Chondrocyte (in vitro differentiated cells): ENCODE measurements around the gene ATP5MG. TPM values are rescaled to one million over a fixed set of nuclear protein-coding genes. Genes with fewer than 3 reads are reported as not detected.

ENCODE experiments used
- DNase-seq: peaks from one replicate; pipeline ENCODE4 v3.0.0; 2021; ENCODE audit warnings: mixed read lengths, low spot score
- H3K27ac Mint-ChIP-seq: one replicate; pipeline ENCODE4 v1.8.0; 2021; ENCODE audit warnings: mild to moderate bottlenecking, moderate library complexity, mixed read lengths; ENCODE audit not compliant: unreplicated experiment
- H3K27me3 Mint-ChIP-seq: 2 replicates; pipeline ENCODE4 v1.8.0; 2021; ENCODE audit warnings: low read depth, mixed read lengths
- H3K36me3 Mint-ChIP-seq: 2 replicates; pipeline ENCODE4 v1.8.0; 2021; ENCODE audit warnings: low read depth, mixed read lengths
- H3K4me1 Mint-ChIP-seq: 2 replicates; pipeline ENCODE4 v1.8.0; 2021; ENCODE audit warnings: low read depth, mild to moderate bottlenecking, mixed read lengths
- H3K4me3 Mint-ChIP-seq: one replicate; pipeline ENCODE4 v1.8.0; 2021; ENCODE audit warnings: mild to moderate bottlenecking, moderate library complexity, mixed read lengths; ENCODE audit not compliant: unreplicated experiment
- H3K9me3 Mint-ChIP-seq: 2 replicates; pipeline ENCODE4 v1.8.0; 2021; ENCODE audit warnings: low read depth, mixed read lengths
- total RNA-seq: library from RNA; stranded (reverse); gene quantifications from 3 replicates; pipeline ENCODE4 v1.2.1, GENCODE V29; 2021
- TF ChIP-seq, protein P1 (sequence below): fragments of 200-600 bp; sonication (generic); IDR thresholded peaks from 2 replicates; pipeline ENCODE4 v1.5.0; 2021; ENCODE audit warnings: antibody characterized with exemption, mild to moderate bottlenecking, moderate library complexity

ATP5MG gene
- total RNA-seq, 1 donor from 2014 or later = 107 TPM

DNA sequence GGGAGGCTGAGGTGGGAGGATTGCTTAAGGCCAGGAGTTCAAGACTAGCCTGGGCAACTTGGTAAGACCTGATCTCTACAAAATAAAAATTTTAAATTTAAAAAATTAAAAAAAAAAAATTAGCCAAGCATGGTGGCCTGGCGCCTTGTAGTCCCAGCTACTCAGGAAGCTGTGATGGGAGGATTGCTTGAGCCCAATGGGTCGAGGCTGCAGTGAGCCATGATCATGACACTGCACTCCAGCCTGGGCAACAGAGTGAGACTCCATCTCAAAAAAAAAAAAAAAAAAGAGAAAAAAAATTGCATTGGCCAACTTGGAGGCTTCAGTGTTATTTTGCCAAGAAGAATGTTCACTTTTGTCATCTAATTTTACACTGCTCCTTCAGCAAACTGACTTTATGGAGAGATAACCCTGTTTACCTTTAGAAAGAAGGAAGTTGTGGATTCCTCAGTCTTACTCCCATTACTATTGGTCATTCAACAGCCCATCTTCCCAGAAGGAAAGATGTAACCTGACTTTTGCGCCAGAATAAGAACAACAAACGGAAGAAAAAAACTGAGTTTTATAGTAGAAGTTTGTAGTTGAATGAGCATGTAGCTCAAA lies 48.0 kb downstream of the ATP5MG start:
- H3K4me1 Mint-ChIP-seq = peaks cover 35% of the 10 kb centered on the region
- no peaks in the 10 kb centered on the region for H3K27me3 Mint-ChIP-seq
- H3K4me3 Mint-ChIP-seq = no peak overlapping the region
- H3K36me3 Mint-ChIP-seq = peaks cover 2% of the 10 kb centered on the region
- DNase-seq = no peak
- H3K9me3 Mint-ChIP-seq = no peaks in the 10 kb centered on the region
- TF ChIP-seq, protein P1, sequence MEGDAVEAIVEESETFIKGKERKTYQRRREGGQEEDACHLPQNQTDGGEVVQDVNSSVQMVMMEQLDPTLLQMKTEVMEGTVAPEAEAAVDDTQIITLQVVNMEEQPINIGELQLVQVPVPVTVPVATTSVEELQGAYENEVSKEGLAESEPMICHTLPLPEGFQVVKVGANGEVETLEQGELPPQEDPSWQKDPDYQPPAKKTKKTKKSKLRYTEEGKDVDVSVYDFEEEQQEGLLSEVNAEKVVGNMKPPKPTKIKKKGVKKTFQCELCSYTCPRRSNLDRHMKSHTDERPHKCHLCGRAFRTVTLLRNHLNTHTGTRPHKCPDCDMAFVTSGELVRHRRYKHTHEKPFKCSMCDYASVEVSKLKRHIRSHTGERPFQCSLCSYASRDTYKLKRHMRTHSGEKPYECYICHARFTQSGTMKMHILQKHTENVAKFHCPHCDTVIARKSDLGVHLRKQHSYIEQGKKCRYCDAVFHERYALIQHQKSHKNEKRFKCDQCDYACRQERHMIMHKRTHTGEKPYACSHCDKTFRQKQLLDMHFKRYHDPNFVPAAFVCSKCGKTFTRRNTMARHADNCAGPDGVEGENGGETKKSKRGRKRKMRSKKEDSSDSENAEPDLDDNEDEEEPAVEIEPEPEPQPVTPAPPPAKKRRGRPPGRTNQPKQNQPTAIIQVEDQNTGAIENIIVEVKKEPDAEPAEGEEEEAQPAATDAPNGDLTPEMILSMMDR = no peak
- H3K27ac Mint-ChIP-seq = no peak overlapping the region

DNA sequence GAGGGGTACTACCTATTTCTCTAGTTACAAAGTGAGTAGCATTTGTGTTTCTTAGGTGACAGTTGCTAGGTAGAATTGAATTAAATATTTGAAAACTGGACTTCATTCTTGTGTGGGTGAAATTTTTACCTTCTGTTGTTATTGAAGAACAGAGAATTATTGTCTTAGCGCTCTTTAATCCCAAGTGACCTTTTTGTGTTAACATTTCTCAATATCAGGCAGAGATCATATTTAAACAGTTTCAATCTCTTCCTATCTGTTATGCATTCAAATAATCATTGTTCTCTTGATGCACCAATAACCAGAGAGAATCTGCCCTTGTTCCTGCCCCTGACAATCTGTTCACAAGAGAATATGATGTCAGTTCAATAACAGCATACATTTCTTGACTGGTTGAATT lies 49.0 kb downstream of the ATP5MG start:
- peak overlapping the region; percentile 23 for H3K27ac Mint-ChIP-seq
- H3K4me3 Mint-ChIP-seq = no peak overlapping the region
- H3K27me3 Mint-ChIP-seq = no peaks in the 10 kb centered on the region

More for the DNA sequence above, 49.0 kb downstream of the ATP5MG start:
- TF ChIP-seq, protein P1 = no peak
- DNase-seq = no peak
- Mint-ChIP-seq H3K36me3 (peaks cover 4% of the 10 kb centered on the region), H3K4me1 (peaks cover 35% of the 10 kb centered on the region), H3K9me3 (no peaks in the 10 kb centered on the region)

Other genes starting within 250 kb of the ATP5MG start
- gene SCN4B, start 248.8 kb upstream of the ATP5MG start, total RNA-seq = 0.28 to 0.42 TPM in 2 of 3 replicates, not detected in the other
- 0.12 to 0.24 TPM (median 0.13 TPM) in 3 replicates for gene SCN2B, start 225.0 kb upstream of the ATP5MG start, total RNA-seq
- not detected in 3 replicates for gene JAML, start 176.6 kb upstream of the ATP5MG start, total RNA-seq
- 1.1 to 1.7 TPM (median 1.6 TPM) in 3 replicates for gene MPZL3, start 149.2 kb upstream of the ATP5MG start, total RNA-seq
- gene MPZL2, start 137.3 kb upstream of the ATP5MG start, total RNA-seq = not detected in 3 replicates
- not detected in 3 replicates for gene CD3E, start 96.9 kb upstream of the ATP5MG start, total RNA-seq
- not detected in 3 replicates for gene CD3D, start 58.9 kb upstream of the ATP5MG start, total RNA-seq
- not detected in 3 replicates for gene CD3G, start 57.3 kb upstream of the ATP5MG start, total RNA-seq
- 39.7 to 44.2 TPM (median 39.7 TPM) in 3 replicates for gene UBE4A, start 42.0 kb upstream of the ATP5MG start, total RNA-seq
- 40.3 to 57.6 TPM (median 42.9 TPM) in 3 replicates for gene KMT2A, start 34.9 kb downstream of the ATP5MG start, total RNA-seq
- 0.27 to 1.4 TPM in 2 of 3 replicates, not detected in the other for gene TTC36, start 125.9 kb downstream of the ATP5MG start, total RNA-seq
- 23.3 to 27.1 TPM (median 26.3 TPM) in 3 replicates for gene TMEM25, start 129.6 kb downstream of the ATP5MG start, total RNA-seq
- 16.2 to 22.7 TPM (median 16.6 TPM) in 3 replicates for gene IFT46, start 164.3 kb downstream of the ATP5MG start, total RNA-seq
- gene ARCN1, start 170.8 kb downstream of the ATP5MG start, total RNA-seq = 233 to 265 TPM (median 240 TPM) in 3 replicates
- 164 to 271 TPM (median 179 TPM) in 3 replicates for gene PHLDB1, start 206.0 kb downstream of the ATP5MG start, total RNA-seq